ENCODE measurements around the gene NKTR. TPM values are rescaled to one million over a fixed set of nuclear protein-coding genes. Genes with fewer than 3 reads are reported as not detected.

Gene NKTR
- total RNA-seq, 1 experiment from 2014 or later: 89.3 TPM

GRCh38 chr3:42682301-42683070 is 82.0 kb downstream of the NKTR start (continued):
- TF ChIP-seq, protein P1, sequence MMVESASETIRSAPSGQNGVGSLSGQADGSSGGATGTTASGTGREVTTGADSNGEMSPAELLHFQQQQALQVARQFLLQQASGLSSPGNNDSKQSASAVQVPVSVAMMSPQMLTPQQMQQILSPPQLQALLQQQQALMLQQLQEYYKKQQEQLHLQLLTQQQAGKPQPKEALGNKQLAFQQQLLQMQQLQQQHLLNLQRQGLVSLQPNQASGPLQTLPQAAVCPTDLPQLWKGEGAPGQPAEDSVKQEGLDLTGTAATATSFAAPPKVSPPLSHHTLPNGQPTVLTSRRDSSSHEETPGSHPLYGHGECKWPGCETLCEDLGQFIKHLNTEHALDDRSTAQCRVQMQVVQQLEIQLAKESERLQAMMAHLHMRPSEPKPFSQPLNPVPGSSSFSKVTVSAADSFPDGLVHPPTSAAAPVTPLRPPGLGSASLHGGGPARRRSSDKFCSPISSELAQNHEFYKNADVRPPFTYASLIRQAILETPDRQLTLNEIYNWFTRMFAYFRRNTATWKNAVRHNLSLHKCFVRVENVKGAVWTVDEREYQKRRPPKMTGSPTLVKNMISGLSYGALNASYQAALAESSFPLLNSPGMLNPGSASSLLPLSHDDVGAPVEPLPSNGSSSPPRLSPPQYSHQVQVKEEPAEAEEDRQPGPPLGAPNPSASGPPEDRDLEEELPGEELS (CRISPR knock-in tag; IDR thresholded peaks at IDR 0.05): no peak
- TF ChIP-seq ATF2 (CRISPR knock-in tag; IDR thresholded peaks at IDR 0.05; ENCODE audit: borderline replicate concordance, low read depth): no peak

DNA sequence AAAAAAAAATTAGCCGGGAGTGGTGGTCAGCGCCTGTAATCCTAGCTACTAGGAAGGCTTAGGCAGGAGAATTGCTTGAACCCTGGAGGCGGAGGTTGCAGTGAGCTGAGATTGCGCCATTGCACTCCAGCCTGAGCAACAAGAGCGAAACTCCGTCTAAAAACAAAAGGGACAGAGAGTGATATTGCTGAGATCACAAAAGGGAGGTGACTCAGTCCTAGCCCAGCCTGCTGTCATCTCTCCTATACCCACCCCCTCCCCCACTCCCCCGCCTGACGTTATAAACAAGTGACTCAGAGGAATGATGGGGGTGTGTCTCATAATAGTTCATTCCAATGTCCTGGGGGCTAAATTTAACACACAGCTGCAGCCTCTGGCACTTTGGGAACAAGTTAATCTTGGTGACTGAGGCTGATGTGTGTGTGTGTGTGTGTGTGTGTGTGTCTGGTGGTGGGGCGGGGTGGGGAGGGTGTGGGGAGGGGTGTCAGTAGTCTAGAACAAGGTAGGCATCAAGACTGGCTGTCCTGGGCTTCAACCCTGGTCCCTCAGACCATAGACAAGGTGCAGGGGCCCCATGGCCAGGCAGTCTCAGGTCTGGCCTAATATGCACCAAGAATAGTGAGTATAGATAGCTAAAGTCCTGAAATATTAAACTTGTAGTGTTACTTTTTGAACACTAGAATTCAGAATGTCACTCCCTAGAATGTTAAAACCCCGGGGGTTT is 83.6 kb downstream of the NKTR start:
- DNase-seq (ENCODE audit: low spot score) (no peak), ATAC-seq (no peak)
- Mint-ChIP-seq H3K36me3 (no peaks in the 10 kb centered on the region), H3K9me3 (no peaks in the 10 kb centered on the region), H3K27me3 (ENCODE audit: low read depth) (no peaks in the 10 kb centered on the region; the same call in none of the 2 replicates), H3K27ac (no peak overlapping the region), H3K4me1 (peaks cover 7% of the 10 kb centered on the region), H3K4me3 (no peak overlapping the region)
- TF ChIP-seq GABPB1 (CRISPR knock-in tag; IDR thresholded peaks at IDR 0.05): 0 out of 2 replicates have a peak, but pooled peaks have one; percentile 24
- no peak for TF ChIP-seq GTF2I (CRISPR knock-in tag; conservative IDR thresholded peaks at IDR 0.05)
- CTCF ChIA-PET: interaction anchor here (0.7 to 1.2 kb wide), 4 partner anchors 15 to 148 kb away, joined by 3 to 4 read pairs (median 3); no protein-coding TSS in a partner anchor
- POLR2A ChIA-PET: no interaction called here

- Mint-ChIP-seq H3K9me3 (no peaks in the 10 kb centered on the region), H3K4me1 (peaks cover 15% of the 10 kb centered on the region), H3K4me3 (no peak overlapping the region), H3K27ac (no peak overlapping the region), H3K27me3 (ENCODE audit: low read depth) (no peaks in the 10 kb centered on the region; the same call in none of the 2 replicates), H3K36me3 (no peaks in the 10 kb centered on the region)
- POLR2A ChIA-PET: no interaction called here
- CTCF ChIA-PET: interaction anchor here (0.7 to 1.2 kb wide), 2 partner anchors 15 to 71 kb away, joined by 3 to 4 read pairs; no protein-coding TSS in a partner anchor
- ATAC-seq (no peak), DNase-seq (ENCODE audit: low spot score) (no peak)
- no peak for TF ChIP-seq JUN (CRISPR knock-in tag; IDR thresholded peaks at IDR 0.05)
- TF ChIP-seq MXD4 (CRISPR knock-in tag; IDR thresholded peaks at IDR 0.05; ENCODE audit: borderline replicate concordance): no peak
- no peak for TF ChIP-seq GABPB1 (CRISPR knock-in tag; IDR thresholded peaks at IDR 0.05)
- TF ChIP-seq, protein P2, sequence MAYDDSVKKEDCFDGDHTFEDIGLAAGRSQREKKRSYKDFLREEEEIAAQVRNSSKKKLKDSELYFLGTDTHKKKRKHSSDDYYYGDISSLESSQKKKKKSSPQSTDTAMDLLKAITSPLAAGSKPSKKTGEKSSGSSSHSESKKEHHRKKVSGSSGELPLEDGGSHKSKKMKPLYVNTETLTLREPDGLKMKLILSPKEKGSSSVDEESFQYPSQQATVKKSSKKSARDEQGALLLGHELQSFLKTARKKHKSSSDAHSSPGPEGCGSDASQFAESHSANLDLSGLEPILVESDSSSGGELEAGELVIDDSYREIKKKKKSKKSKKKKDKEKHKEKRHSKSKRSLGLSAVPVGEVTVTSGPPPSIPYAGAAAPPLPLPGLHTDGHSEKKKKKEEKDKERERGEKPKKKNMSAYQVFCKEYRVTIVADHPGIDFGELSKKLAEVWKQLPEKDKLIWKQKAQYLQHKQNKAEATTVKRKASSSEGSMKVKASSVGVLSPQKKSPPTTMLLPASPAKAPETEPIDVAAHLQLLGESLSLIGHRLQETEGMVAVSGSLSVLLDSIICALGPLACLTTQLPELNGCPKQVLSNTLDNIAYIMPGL (CRISPR knock-in tag; IDR thresholded peaks at IDR 0.05): no peak
- no peak for TF ChIP-seq ATF6 (CRISPR knock-in tag; IDR thresholded peaks at IDR 0.05)
- TF ChIP-seq RELA (CRISPR knock-in tag; IDR thresholded peaks at IDR 0.05; ENCODE audit: borderline replicate concordance): no peak
- TF ChIP-seq USF1 (CRISPR knock-in tag; IDR thresholded peaks at IDR 0.05): no peak
- TF ChIP-seq FOXK1 (CRISPR knock-in tag; IDR thresholded peaks at IDR 0.05): no peak
Measured at GRCh38 chr3:42684632-42685362, 84.3 kb downstream of the NKTR start.
